H1 (cell line): ENCODE measurements around the gene PRKCD.

Source experiments
- EZH2 ChIP-seq: fragments of 200-600 bp; sonication (generic); IDR thresholded peaks from 2 replicates; pipeline ENCODE4 v1.7.1; 2012; ENCODE audit warnings: low read depth, mild to moderate bottlenecking, moderate library complexity, low read length, inconsistent platforms; ENCODE audit not compliant: severe bottlenecking
- GTF2F1 ChIP-seq: IDR thresholded peaks from 2 replicates; pipeline ENCODE4 v1.6.1; 2012; ENCODE audit warnings: low read depth, low read length, improper control_type of control experiment, borderline replicate concordance
- RFX5 ChIP-seq: IDR thresholded peaks from 2 replicates; pipeline ENCODE4 v1.6.1; 2011; ENCODE audit warnings: low read depth, low read length, improper control_type of control experiment, borderline replicate concordance
- SP2 ChIP-seq: IDR thresholded peaks from 2 replicates; pipeline ENCODE4 v1.6.1; 2012; ENCODE audit warnings: mild to moderate bottlenecking, low read length, inconsistent platforms
- SUZ12 ChIP-seq: fragments of 200-600 bp; sonication (generic); IDR thresholded peaks from 2 replicates; pipeline ENCODE4 v1.6.1; 2012; ENCODE audit warnings: mild to moderate bottlenecking, inconsistent platforms, low read length, moderate library complexity, mixed read lengths
- TAF1 ChIP-seq: IDR thresholded peaks from 2 replicates; pipeline ENCODE4 v1.6.1; 2011; ENCODE audit warnings: mild to moderate bottlenecking, low read depth, low read length
- YY1 ChIP-seq: IDR thresholded peaks from 2 replicates; pipeline ENCODE4 v1.6.1; 2011; ENCODE audit warnings: low read depth, mild to moderate bottlenecking, low read length
- ZNF274 ChIP-seq: IDR thresholded peaks from 2 replicates; pipeline ENCODE4 v1.7.0; 2012; ENCODE audit warnings: low read length, borderline replicate concordance; ENCODE audit errors: extremely low read depth
- TF ChIP-seq, protein P1 (sequence below), 3 experiments: IDR thresholded peaks; 1 replicate in 2 of 3; 2 replicates in 1 of 3; pipeline versions ENCODE4 v1.5.1 to v1.6.1; 2011; ENCODE audit warnings: low read length in 3 of 3, mild to moderate bottlenecking in 3 of 3, inconsistent platforms in 2 of 3, low read depth in 1 of 3, moderate library complexity in 1 of 3; ENCODE audit not compliant: insufficient read depth in 1 of 3; ENCODE audit errors: control extremely low read depth in 1 of 3
- TF ChIP-seq, protein P2 (sequence below): IDR thresholded peaks from 2 replicates; pipeline ENCODE4 v1.6.1; 2011; ENCODE audit warnings: low read length, improper control_type of control experiment

DNA sequence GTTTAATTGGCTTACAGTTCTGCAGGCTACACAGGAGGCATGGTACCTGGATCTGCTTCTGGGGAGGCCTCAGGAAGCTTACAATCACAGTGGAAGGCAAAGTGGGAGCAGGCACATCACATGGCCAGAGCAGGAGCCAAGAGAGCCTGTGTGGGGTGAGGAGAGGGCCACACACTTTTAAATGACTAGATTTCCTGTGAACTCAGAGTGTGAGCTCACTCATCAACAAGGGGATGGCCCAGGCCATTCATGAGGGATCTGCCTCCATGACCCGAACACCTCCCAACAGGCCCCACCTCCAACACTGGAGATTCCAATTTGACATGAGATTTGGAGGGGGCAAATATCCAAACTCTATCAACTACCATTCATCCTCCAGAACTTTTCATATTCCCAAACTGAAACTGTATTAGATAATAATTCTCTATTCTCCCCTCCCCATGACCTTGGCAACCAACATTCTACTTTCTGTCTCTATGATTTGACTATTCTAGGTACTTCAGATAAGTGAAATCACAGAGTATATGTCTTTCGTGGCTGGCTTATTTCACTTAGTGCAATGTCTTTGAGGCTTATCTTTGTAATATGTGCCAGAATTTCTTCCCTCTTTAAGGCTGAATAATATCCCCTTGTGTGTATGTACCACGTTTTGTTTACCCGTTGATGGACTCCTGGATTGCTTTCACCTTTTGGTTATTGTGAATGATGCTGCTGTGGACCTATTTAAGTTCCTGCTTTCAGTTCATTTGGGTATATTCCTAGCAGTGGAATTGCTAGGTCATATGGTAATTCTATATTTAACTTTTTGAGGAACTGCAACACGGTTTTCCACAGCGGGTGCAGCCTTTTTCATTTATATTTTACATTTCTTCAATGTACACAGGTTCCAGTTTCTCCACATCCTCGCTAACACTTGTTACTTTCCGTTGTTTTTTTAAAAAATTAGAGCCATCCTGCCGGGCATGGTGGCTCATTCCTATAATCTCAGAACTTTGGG lies 51.0 kb downstream of the PRKCD start:
- TF ChIP-seq ZNF274 (no peak), EZH2 (no peak), YY1 (no peak), RFX5 (no peak), TAF1 (no peak), GTF2F1 (no peak), SUZ12 (no peak), SP2 (no peak)
- TF ChIP-seq, protein P1, sequence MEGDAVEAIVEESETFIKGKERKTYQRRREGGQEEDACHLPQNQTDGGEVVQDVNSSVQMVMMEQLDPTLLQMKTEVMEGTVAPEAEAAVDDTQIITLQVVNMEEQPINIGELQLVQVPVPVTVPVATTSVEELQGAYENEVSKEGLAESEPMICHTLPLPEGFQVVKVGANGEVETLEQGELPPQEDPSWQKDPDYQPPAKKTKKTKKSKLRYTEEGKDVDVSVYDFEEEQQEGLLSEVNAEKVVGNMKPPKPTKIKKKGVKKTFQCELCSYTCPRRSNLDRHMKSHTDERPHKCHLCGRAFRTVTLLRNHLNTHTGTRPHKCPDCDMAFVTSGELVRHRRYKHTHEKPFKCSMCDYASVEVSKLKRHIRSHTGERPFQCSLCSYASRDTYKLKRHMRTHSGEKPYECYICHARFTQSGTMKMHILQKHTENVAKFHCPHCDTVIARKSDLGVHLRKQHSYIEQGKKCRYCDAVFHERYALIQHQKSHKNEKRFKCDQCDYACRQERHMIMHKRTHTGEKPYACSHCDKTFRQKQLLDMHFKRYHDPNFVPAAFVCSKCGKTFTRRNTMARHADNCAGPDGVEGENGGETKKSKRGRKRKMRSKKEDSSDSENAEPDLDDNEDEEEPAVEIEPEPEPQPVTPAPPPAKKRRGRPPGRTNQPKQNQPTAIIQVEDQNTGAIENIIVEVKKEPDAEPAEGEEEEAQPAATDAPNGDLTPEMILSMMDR (IDR thresholded peaks at IDR 0.05; ENCODE audit: control extremely low read depth in 1 of 3, insufficient read depth in 1 of 3, low read depth in 1 of 3, low read length in 3 of 3) = no peak
- TF ChIP-seq, protein P2, sequence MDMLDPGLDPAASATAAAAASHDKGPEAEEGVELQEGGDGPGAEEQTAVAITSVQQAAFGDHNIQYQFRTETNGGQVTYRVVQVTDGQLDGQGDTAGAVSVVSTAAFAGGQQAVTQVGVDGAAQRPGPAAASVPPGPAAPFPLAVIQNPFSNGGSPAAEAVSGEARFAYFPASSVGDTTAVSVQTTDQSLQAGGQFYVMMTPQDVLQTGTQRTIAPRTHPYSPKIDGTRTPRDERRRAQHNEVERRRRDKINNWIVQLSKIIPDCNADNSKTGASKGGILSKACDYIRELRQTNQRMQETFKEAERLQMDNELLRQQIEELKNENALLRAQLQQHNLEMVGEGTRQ = no peak
